ENCODE measurements around the gene TAF4.

Gene TAF4

GRCh38 chr20:62047666-62048345 is 17.9 kb downstream of the TAF4 start:
- TF ChIP-seq CTCF (IDR thresholded peaks at IDR 0.05; ENCODE audit: control insufficient read depth, insufficient read depth, low read depth, low read length, missing control alignments): no peak
- no peak for DNase-seq (ENCODE audit: low read depth)
- no peak overlapping the region for H3K4me3 ChIP-seq (ENCODE audit: control insufficient read depth, low read depth, low read length)

GRCh38 chr20:62046431-62046830 is 19.2 kb downstream of the TAF4 start:
- no peak for TF ChIP-seq CTCF (IDR thresholded peaks at IDR 0.05; ENCODE audit: control insufficient read depth, insufficient read depth, low read depth, low read length, missing control alignments)
- no peak for DNase-seq (ENCODE audit: low read depth)
- H3K4me3 ChIP-seq (ENCODE audit: control insufficient read depth, low read depth, low read length): no peak overlapping the region

- TF ChIP-seq CTCF (IDR thresholded peaks at IDR 0.05; ENCODE audit: control insufficient read depth, insufficient read depth, low read depth, low read length, missing control alignments): no peak
- no peak overlapping the region for H3K4me3 ChIP-seq (ENCODE audit: control insufficient read depth, low read depth, low read length)
- no peak for DNase-seq (ENCODE audit: low read depth)
Measured at GRCh38 chr20:62045529-62046285, 20.0 kb downstream of the TAF4 start.

- no peak for TF ChIP-seq CTCF (IDR thresholded peaks at IDR 0.05; ENCODE audit: control insufficient read depth, insufficient read depth, low read depth, low read length, missing control alignments)
- no peak overlapping the region for H3K4me3 ChIP-seq (ENCODE audit: control insufficient read depth, low read depth, low read length)
- no peak for DNase-seq (ENCODE audit: low read depth)
Measured at GRCh38 chr20:62045118-62045517, 20.6 kb downstream of the TAF4 start.

- H3K4me3 ChIP-seq (ENCODE audit: control insufficient read depth, low read depth, low read length): no peak overlapping the region
- DNase-seq (ENCODE audit: low read depth): no peak
- no peak for TF ChIP-seq CTCF (IDR thresholded peaks at IDR 0.05; ENCODE audit: control insufficient read depth, insufficient read depth, low read depth, low read length, missing control alignments)
Measured at GRCh38 chr20:62044631-62045030, 21.1 kb downstream of the TAF4 start.

GRCh38 chr20:62043131-62043914 is 22.4 kb downstream of the TAF4 start:
- TF ChIP-seq CTCF (IDR thresholded peaks at IDR 0.05; ENCODE audit: control insufficient read depth, insufficient read depth, low read depth, low read length, missing control alignments): no peak
- no peak overlapping the region for H3K4me3 ChIP-seq (ENCODE audit: control insufficient read depth, low read depth, low read length)
- no peak for DNase-seq (ENCODE audit: low read depth)

Data from AG09309 (cell line).